LNCaP clone FGC (cell line): ENCODE measurements around the gene COPZ2.
"Not testable (repeated sequence)": the region's sequence is repeated elsewhere in the genome, so short reads cannot be mapped to it uniquely, and the experiment has no call there.

Experiments
- DNase-seq: peaks from one replicate; pipeline ENCODE4 v3.0.0-alpha.2; 2011; ENCODE audit warnings: low read depth
- H3K4me3 ChIP-seq: 2 replicates; pipeline ENCODE4 v1.5.1; 2011; ENCODE audit warnings: mild to moderate bottlenecking, low read depth, low read length, control low read depth
- CTCF ChIP-seq: IDR thresholded peaks from 2 replicates; pipeline ENCODE4 v1.5.1; 2012; ENCODE audit warnings: mild to moderate bottlenecking; ENCODE audit not compliant: control insufficient read depth, insufficient read depth; ENCODE audit errors: extremely low read depth

Gene COPZ2

GRCh38 chr17:48070195-48070594, 32.6 kb upstream of the COPZ2 start:
- H3K4me3 ChIP-seq: no peak overlapping the region
- no peak for TF ChIP-seq CTCF
- no peak for DNase-seq

- 0 out of 2 replicates have a peak, but pooled peaks have one; percentile 20 for TF ChIP-seq CTCF
- DNase-seq: no peak
- no peak overlapping the region for H3K4me3 ChIP-seq
Measured at GRCh38 chr17:48068491-48068961, 30.9 kb upstream of the COPZ2 start.

GRCh38 chr17:48067808-48068207, 30.2 kb upstream of the COPZ2 start:
- peak; percentile 62 for DNase-seq
- H3K4me3 ChIP-seq: not testable (repeated sequence)

- TF ChIP-seq CTCF: no peak
- no peak overlapping the region for H3K4me3 ChIP-seq
- DNase-seq: no peak
Measured at GRCh38 chr17:48067245-48067644, 29.6 kb upstream of the COPZ2 start.

GRCh38 chr17:48066656-48067055, 29.1 kb upstream of the COPZ2 start:
- no peak for DNase-seq
- TF ChIP-seq CTCF: no peak
- no peak overlapping the region for H3K4me3 ChIP-seq

- no peak for TF ChIP-seq CTCF
- no peak overlapping the region for H3K4me3 ChIP-seq
- no peak for DNase-seq
Measured at GRCh38 chr17:48066192-48066591, 28.6 kb upstream of the COPZ2 start.

GRCh38 chr17:48064638-48065037, 27.0 kb upstream of the COPZ2 start:
- no peak overlapping the region for H3K4me3 ChIP-seq
- TF ChIP-seq CTCF: no peak
- no peak for DNase-seq
